ENCODE measurements around the gene TBC1D24. TPM values are rescaled to one million over a fixed set of nuclear protein-coding genes. Genes with fewer than 3 reads are reported as not detected.

The TBC1D24 gene
- total and polyA plus RNA-seq, 7 donors, result 3.2 to 8.9 (median 6.0) TPM

DNA sequence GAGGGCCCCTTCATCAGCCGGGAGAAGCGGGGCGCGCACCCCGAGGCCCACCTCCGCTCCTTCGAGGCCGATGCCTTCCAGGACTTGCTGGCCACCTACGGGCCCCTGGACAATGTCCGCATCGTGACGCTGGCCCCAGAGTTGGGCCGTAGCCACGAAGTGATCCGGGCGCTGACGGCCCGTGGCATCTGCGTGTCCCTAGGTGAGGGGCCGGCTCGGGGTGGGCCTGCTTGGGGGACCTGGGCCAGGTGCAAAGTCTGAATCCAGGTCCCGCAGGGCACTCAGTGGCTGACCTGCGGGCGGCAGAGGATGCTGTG lies 52.8 kb downstream of the TBC1D24 start:
- 91 to 95% (median 94%) methylated on average over 19 to 24 of the region's 24 CpGs for WGBS, 3 donors
- H3K27ac ChIP-seq, result no peak overlapping the region
- no peaks in the 10 kb centered on the region for H3K9me3 ChIP-seq
- TF ChIP-seq, protein P1, sequence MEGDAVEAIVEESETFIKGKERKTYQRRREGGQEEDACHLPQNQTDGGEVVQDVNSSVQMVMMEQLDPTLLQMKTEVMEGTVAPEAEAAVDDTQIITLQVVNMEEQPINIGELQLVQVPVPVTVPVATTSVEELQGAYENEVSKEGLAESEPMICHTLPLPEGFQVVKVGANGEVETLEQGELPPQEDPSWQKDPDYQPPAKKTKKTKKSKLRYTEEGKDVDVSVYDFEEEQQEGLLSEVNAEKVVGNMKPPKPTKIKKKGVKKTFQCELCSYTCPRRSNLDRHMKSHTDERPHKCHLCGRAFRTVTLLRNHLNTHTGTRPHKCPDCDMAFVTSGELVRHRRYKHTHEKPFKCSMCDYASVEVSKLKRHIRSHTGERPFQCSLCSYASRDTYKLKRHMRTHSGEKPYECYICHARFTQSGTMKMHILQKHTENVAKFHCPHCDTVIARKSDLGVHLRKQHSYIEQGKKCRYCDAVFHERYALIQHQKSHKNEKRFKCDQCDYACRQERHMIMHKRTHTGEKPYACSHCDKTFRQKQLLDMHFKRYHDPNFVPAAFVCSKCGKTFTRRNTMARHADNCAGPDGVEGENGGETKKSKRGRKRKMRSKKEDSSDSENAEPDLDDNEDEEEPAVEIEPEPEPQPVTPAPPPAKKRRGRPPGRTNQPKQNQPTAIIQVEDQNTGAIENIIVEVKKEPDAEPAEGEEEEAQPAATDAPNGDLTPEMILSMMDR (IDR thresholded peaks at IDR 0.05), result no peak
- H3K4me1 ChIP-seq, result peaks cover 10% of the 10 kb centered on the region
- H3K27me3 ChIP-seq (ENCODE audit: insufficient read depth in 3 of 3, low read length in 2 of 3), result no peaks in the 10 kb centered on the region
- ATAC-seq, result no peak
- DNase-seq, result no peak
- intact Hi-C loops (cut with DNase I), result no loop called here
- H3K4me3 ChIP-seq, result no peak overlapping the region
- H3K36me3 ChIP-seq (ENCODE audit: insufficient read depth in 1 of 2, low read depth in 1 of 2), result peaks cover 0 to 62% of the 10 kb centered on the region in 2 donors

- TF ChIP-seq, protein P1 (IDR thresholded peaks at IDR 0.05), result no peak
- Histone ChIP-seq H3K27ac (no peak overlapping the region), H3K4me3 (no peak overlapping the region), H3K36me3 (ENCODE audit: insufficient read depth in 1 of 2, low read depth in 1 of 2) (peaks cover 0 to 55% of the 10 kb centered on the region in 2 donors), H3K4me1 (peaks cover 12% of the 10 kb centered on the region), H3K27me3 (ENCODE audit: insufficient read depth in 3 of 3, low read length in 2 of 3) (no peaks in the 10 kb centered on the region), H3K9me3 (no peaks in the 10 kb centered on the region)
- intact Hi-C loops (cut with DNase I), result no loop called here
- 90 to 95% (median 93%) methylated on average over 34 to 36 of the region's 36 CpGs for WGBS, 3 donors
- no peak for ATAC-seq
- no peak for DNase-seq
These were observed 53.5 kb downstream of the TBC1D24 start for GRCh38 chr16:2528161-2529060.

GRCh38 chr16:2529061-2529931 lies 54.4 kb downstream of the TBC1D24 start:
- intact Hi-C loops (cut with DNase I), result no loop called here
- WGBS, 3 donors, result 85 to 89% (median 86%) methylated on average over 32 of the region's 32 CpGs
- peaks cover 0 to 46% of the 10 kb centered on the region in 2 donors for H3K36me3 ChIP-seq (ENCODE audit: insufficient read depth in 1 of 2, low read depth in 1 of 2)

DNA sequence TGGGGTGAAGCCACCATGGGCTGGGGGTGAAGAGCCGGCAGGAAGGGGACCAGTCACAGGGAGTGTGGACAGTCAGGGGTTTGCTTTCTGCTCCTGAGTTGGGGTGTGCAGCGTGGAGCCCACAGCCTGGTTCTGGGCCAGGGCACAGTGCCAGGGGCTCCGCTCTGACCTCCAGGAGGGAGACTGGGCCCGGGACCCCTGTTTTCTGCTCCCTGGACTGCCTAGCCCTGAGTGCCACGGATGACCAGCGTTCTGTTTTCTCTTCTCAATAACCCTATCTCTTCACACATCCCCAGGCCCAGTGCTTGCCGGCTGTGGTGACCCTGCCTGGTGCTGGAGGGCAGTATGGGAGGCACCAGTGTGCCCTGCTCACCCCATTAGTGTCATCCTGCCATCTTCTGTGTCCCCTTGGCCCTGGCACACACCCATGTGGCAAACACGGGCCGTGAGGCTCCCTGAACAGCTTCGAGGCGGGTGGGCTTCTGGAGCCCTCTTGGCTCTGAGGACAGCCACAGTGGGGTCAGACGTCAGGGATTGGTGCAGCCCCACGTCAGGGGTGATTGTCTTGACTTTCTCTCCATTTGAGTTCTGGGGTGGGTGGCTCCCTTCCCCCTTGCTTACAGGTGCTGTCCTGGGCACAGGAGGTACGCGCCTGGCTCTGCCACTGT lies 55.2 kb downstream of the TBC1D24 start:
- Histone ChIP-seq H3K4me1 (peaks cover 12% of the 10 kb centered on the region), H3K27me3 (ENCODE audit: insufficient read depth in 3 of 3, low read length in 2 of 3) (no peaks in the 10 kb centered on the region), H3K36me3 (ENCODE audit: insufficient read depth in 1 of 2, low read depth in 1 of 2) (peaks cover 0 to 39% of the 10 kb centered on the region in 2 donors), H3K9me3 (no peaks in the 10 kb centered on the region), H3K4me3 (no peak overlapping the region), H3K27ac (no peak overlapping the region)
- TF ChIP-seq, protein P1 (IDR thresholded peaks at IDR 0.05), result no peak
- ATAC-seq (no peak), DNase-seq (peak in 1 of 2 donors; percentile 52)
- intact Hi-C loops (cut with DNase I), result loop anchor here in 1 of 2 donors (10.0 kb wide), 1 partner anchor 65 kb away; no protein-coding TSS in a partner anchor
- 83 to 94% (median 87%) methylated on average over 15 of the region's 15 CpGs for WGBS, 3 donors

More at GRCh38 chr16:2529061-2529931, 54.4 kb downstream of the TBC1D24 start:
- H3K9me3 ChIP-seq, result no peaks in the 10 kb centered on the region
- ATAC-seq, result no peak
- H3K27me3 ChIP-seq (ENCODE audit: insufficient read depth in 3 of 3, low read length in 2 of 3), result no peaks in the 10 kb centered on the region
- H3K4me3 ChIP-seq, result no peak overlapping the region
- peak; percentile 20 to 55 for DNase-seq
- H3K27ac ChIP-seq, result no peak overlapping the region
- peaks cover 12% of the 10 kb centered on the region for H3K4me1 ChIP-seq
- TF ChIP-seq, protein P1 (IDR thresholded peaks at IDR 0.05), result no peak
